ENCODE measurements around the gene GPX4. TPM values are rescaled to one million over a fixed set of nuclear protein-coding genes. Genes with fewer than 3 reads are reported as not detected.

GPX4 gene
- total and polyA plus RNA-seq, 10 donors: 138 to 562 (median 247) TPM

DNA sequence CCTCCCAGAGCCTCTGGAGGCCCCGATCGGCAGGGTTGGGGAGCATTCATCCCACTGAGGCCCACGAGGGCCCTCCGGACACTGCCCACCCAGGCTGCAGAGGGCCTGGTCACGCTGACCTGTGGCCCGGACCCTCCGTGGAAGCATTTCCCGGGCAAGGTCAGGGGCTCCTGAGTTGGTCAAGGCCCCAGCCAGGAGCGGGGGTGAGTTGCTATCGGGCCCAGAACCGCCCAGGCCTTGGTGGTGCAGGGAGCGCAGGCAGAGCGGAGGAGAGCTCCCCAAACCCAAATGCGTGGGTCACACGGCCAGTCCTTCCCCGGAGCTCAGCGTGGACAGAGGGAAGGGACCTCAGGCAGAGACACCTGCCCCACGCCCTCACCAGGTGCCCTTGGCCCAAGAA is 25.7 kb downstream of the GPX4 start:
- peaks cover 4 to 58% (median 35%) of the 10 kb centered on the region in 6 donors for H3K36me3 ChIP-seq
- H3K9me3 ChIP-seq: no peaks in the 10 kb centered on the region
- peak overlapping the region in 4 of 8 donors; percentile 97 to 100 (median 100) for H3K27ac ChIP-seq
- intact Hi-C loops (cut with DNase I; ENCODE audit: low total_unique reads): no loop called here
- DNase-seq: no peak
- peak overlapping the region in 5 of 8 donors; percentile 76 to 97 (median 86) for H3K4me3 ChIP-seq
- peaks cover 42 to 98% (median 80%) of the 10 kb centered on the region in 6 donors for H3K4me1 ChIP-seq
- H3K27me3 ChIP-seq (replicated peaks in 1 of 7): no peaks in the 10 kb centered on the region
- WGBS, 5 donors: 78 to 90% (median 83%) methylated on average over 2 to 18 of the region's 18 CpGs
- no peak for TF ChIP-seq CTCF (IDR thresholded peaks at IDR 0.05 in 8 of 11, conservative IDR thresholded peaks at IDR 0.05 in 3 of 11)
- peak in 2 of 3 donors; percentile 22 to 64 for TF ChIP-seq POLR2AphosphoS5 (IDR thresholded peaks at IDR 0.05)
- TF ChIP-seq POLR2A (IDR thresholded peaks at IDR 0.05): no peak

GRCh38 chr19:1130771-1131717 is 27.2 kb downstream of the GPX4 start:
- intact Hi-C loops (cut with DNase I; ENCODE audit: low total_unique reads): no loop called here
- WGBS, 5 donors: 26 to 35% (median 30%) methylated on average over 12 to 22 of the region's 22 CpGs

DNA sequence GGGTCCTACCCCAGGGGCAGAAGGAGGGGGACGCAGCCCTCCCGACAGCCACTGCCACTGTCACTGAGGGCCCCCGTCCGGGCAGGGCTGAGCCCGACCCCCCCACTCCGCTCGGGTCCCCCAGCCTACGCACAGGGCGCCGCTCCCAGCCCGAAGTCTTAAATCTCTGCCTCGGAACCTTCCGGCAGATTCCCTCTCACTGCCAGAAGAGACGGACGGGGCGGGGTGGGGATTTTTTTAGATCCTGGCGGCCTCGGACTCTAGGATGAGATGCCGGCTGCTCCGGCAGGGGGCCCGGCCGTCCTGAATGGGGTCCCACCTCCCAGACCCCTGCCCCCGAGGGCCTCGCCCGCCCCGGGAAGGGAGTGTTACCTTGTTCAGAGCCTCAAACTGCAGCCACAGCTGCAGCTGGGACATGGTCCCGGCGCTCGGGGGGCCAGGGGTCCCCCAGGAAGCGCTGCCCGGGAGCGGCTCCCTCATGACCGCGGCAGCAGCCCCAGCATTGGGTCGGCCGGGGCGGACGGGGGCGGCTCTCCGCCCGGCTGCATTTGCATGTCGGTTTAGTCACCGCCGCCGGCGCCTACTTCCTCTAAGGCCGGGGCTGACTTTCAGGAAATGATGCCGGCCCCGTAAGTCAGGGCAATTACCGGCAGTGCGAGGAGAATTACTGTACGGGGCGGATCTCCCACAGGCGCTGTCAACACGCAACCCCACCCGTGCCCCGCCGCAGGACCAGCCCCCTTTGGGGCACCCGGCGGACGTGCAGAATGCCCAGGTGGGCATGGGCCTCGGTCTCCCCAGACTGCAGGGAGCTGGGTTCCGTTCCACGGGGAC is 28.1 kb downstream of the GPX4 start:
- H3K9me3 ChIP-seq: no peaks in the 10 kb centered on the region
- peak overlapping the region; percentile 58 to 97 (median 82) for H3K4me3 ChIP-seq
- peak; percentile 99 for DNase-seq
- intact Hi-C loops (cut with DNase I; ENCODE audit: low total_unique reads): no loop called here
- 0 to 5% (median 0%) methylated on average over 7 to 64 of the region's 64 CpGs for WGBS, 5 donors
- H3K27ac ChIP-seq: peak overlapping the region; percentile 97 to 100 (median 98)
- peaks cover 58 to 98% (median 85%) of the 10 kb centered on the region in 6 donors for H3K4me1 ChIP-seq
- TF ChIP-seq POLR2A (IDR thresholded peaks at IDR 0.05) (peak in 2 of 3 donors; percentile 26 to 43), POLR2AphosphoS5 (IDR thresholded peaks at IDR 0.05) (peak; percentile 90 to 95 (median 94)), CTCF (IDR thresholded peaks at IDR 0.05 in 8 of 11, conservative IDR thresholded peaks at IDR 0.05 in 3 of 11) (peak in 2 of 11 experiments; percentile 27 to 28)
- H3K36me3 ChIP-seq: peaks cover 3 to 54% (median 14%) of the 10 kb centered on the region in 6 donors
- no peaks in the 10 kb centered on the region for H3K27me3 ChIP-seq (replicated peaks in 1 of 7)

More at GRCh38 chr19:1130771-1131717, 27.2 kb downstream of the GPX4 start:
- H3K9me3 ChIP-seq: no peaks in the 10 kb centered on the region
- peak overlapping the region; percentile 58 to 97 (median 82) for H3K4me3 ChIP-seq
- H3K27ac ChIP-seq: peak overlapping the region; percentile 97 to 100 (median 98)
- TF ChIP-seq POLR2A (IDR thresholded peaks at IDR 0.05): no peak
- TF ChIP-seq POLR2AphosphoS5 (IDR thresholded peaks at IDR 0.05): peak; percentile 58 to 72 (median 65)
- H3K27me3 ChIP-seq (replicated peaks in 1 of 7): no peaks in the 10 kb centered on the region
- peak; percentile 90 for DNase-seq
- peaks cover 4 to 58% (median 22%) of the 10 kb centered on the region in 6 donors for H3K36me3 ChIP-seq
- peaks cover 51 to 98% (median 82%) of the 10 kb centered on the region in 6 donors for H3K4me1 ChIP-seq

Measured in spleen (tissue), 11 donors.